DND-41 (cell line): Measurements from ENCODE around the gene CCDC157.
A peak's percentile ranks its signal among the peaks of the same experiment; 100 is the strongest.

ENCODE experiments used
- ATAC-seq: fragments of 200-7000 bp; cut with Tn5 transposase; 3 replicates; pipeline ENCODE4 v1.9.1; 2021; ENCODE audit warnings: low read depth; ENCODE audit not compliant: insufficient read depth
- DNase-seq: peaks from one replicate; pipeline ENCODE4 v3.0.0-alpha.2; 2020
- H2AFZ ChIP-seq: 2 replicates; pipeline ENCODE4 v1.6.0; 2012; ENCODE audit warnings: low read depth, low read length
- H3K27ac ChIP-seq: 2 replicates; pipeline ENCODE4 v1.5.1; 2012; ENCODE audit warnings: low read length, inconsistent platforms
- H3K27me3 ChIP-seq: fragments of 200-600 bp; sonication (generic); 2 replicates; pipeline ENCODE4 v1.6.0; 2012; ENCODE audit warnings: low read length, mild to moderate bottlenecking, inconsistent platforms; ENCODE audit not compliant: insufficient read depth, poor library complexity
- H3K36me3 ChIP-seq: 2 replicates; pipeline ENCODE4 v1.5.1; 2012; ENCODE audit warnings: low read length, inconsistent platforms; ENCODE audit not compliant: insufficient read depth
- H3K4me1 ChIP-seq: 2 replicates; pipeline ENCODE4 v1.5.1; 2012; ENCODE audit warnings: mild to moderate bottlenecking, low read length; ENCODE audit not compliant: insufficient read depth
- H3K4me2 ChIP-seq: 2 replicates; pipeline ENCODE4 v1.6.0; 2012; ENCODE audit warnings: mild to moderate bottlenecking, moderate library complexity, low read length, inconsistent platforms; ENCODE audit not compliant: insufficient read depth
- H3K4me3 ChIP-seq, 2 experiments: fragments of 200-600 bp in 1 of 2; shearing (Covaris generic) in 1 of 2; 2 replicates each; pipeline ENCODE4 v1.5.1; 2012 to 2016; ENCODE audit warnings: inconsistent platforms in 2 of 2, low read length in 2 of 2, mild to moderate bottlenecking in 2 of 2, low read depth in 1 of 2, moderate library complexity in 1 of 2
- H3K79me2 ChIP-seq: 2 replicates; pipeline ENCODE4 v1.6.0; 2012; ENCODE audit warnings: low read length, inconsistent platforms; ENCODE audit not compliant: insufficient read depth
- H3K9ac ChIP-seq: 2 replicates; pipeline ENCODE4 v1.6.0; 2012; ENCODE audit warnings: low read depth, mild to moderate bottlenecking, inconsistent platforms, low read length, moderate library complexity
- H3K9me3 ChIP-seq: 2 replicates; pipeline ENCODE4 v1.5.1; 2012; ENCODE audit warnings: low read length, moderate library complexity, mild to moderate bottlenecking, inconsistent platforms; ENCODE audit not compliant: insufficient read depth, severe bottlenecking
- H4K20me1 ChIP-seq: 2 replicates; pipeline ENCODE4 v1.6.0; 2012; ENCODE audit warnings: low read length; ENCODE audit not compliant: insufficient read depth
- EZH2 ChIP-seq: IDR thresholded peaks from 3 replicates; pipeline ENCODE4 v1.6.1; 2012; ENCODE audit warnings: borderline replicate concordance, low read depth, mild to moderate bottlenecking, moderate library complexity, low read length, inconsistent platforms; ENCODE audit not compliant: severe bottlenecking
- TF ChIP-seq, protein P1 (sequence below): IDR thresholded peaks from 2 replicates; pipeline ENCODE4 v1.5.1; 2012; ENCODE audit warnings: borderline replicate concordance, low read length, moderate library complexity, mild to moderate bottlenecking; ENCODE audit not compliant: poor library complexity, severe bottlenecking; ENCODE audit errors: extremely low read depth

The CCDC157 gene

DNA sequence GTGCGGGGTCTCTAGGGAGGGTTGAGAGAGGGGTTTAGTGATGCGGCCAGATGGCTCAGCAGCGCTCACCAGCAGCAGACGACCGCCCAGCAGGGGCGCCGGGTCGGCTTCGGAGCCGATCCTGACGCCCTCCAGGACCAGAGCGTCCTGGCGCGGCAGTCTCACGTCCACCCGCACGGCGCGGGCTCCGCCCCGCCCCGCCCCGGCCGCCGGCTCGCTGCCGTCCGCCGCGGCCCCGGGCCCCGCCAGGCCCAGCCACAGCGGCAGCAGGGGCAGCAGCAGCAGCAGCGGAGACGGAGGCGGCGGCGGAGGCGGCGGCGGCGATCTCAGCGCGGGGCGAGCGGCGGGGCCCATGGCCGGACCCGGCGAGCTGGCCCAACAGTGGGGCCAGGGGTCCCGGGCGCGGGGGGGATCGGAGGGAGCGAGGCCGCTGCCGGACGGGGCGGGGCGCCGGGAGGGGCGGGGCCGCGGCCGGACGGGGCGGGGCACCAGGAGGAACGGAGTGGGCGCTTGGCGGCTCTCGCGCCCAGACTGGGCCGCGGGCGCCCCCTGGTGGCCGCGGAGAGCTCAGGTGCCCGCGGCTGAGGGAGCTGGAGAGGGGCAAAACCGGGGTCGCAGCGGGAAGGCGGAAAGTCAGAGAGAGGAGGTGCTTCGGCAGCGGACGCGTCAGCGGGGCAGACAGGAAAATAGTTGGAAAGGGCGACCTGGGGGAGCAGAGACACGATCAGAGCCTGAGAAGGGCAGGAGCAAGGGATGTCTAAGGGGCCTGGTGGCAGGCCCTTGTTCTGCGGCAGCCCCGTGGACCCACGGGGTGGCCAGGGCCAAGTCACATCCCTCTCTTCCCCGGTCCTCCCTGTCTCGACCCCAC, 30.4 kb downstream of the CCDC157 start, which contains the start of gene RNF215:
Gene RNF215 (minus strand): TSS at position 452 of the 868 bp plus-strand sequence. CDS start 98 bp downstream, at position 354.
- peak within 1 kb of the TSS; percentile 90 for H3K4me2 ChIP-seq
- DNase-seq (peak; percentile 81), ATAC-seq (peak; percentile 86)
- H4K20me1 ChIP-seq, result no peaks in the 10 kb centered on the region
- peaks cover 16% of the 10 kb centered on the region for H3K79me2 ChIP-seq
- peak within 1 kb of the TSS; percentile 93 for H2AFZ ChIP-seq
- no peaks in the 10 kb centered on the region for H3K27me3 ChIP-seq
- peaks cover 62% of the 10 kb centered on the region for H3K4me1 ChIP-seq
- TF ChIP-seq, protein P1, sequence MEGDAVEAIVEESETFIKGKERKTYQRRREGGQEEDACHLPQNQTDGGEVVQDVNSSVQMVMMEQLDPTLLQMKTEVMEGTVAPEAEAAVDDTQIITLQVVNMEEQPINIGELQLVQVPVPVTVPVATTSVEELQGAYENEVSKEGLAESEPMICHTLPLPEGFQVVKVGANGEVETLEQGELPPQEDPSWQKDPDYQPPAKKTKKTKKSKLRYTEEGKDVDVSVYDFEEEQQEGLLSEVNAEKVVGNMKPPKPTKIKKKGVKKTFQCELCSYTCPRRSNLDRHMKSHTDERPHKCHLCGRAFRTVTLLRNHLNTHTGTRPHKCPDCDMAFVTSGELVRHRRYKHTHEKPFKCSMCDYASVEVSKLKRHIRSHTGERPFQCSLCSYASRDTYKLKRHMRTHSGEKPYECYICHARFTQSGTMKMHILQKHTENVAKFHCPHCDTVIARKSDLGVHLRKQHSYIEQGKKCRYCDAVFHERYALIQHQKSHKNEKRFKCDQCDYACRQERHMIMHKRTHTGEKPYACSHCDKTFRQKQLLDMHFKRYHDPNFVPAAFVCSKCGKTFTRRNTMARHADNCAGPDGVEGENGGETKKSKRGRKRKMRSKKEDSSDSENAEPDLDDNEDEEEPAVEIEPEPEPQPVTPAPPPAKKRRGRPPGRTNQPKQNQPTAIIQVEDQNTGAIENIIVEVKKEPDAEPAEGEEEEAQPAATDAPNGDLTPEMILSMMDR, result peak; percentile 89
- no peak for TF ChIP-seq EZH2
- H3K4me3 ChIP-seq, result peak within 1 kb of the TSS; percentile 33 to 72; a peak in 3 of 4 replicates
- H3K9ac ChIP-seq, result peak within 1 kb of the TSS; percentile 68
- H3K36me3 ChIP-seq, result peaks cover 18% of the 10 kb centered on the region
- H3K27ac ChIP-seq, result peak within 1 kb of the TSS; percentile 73
- H3K9me3 ChIP-seq, result peaks cover 2% of the 10 kb centered on the region

DNA sequence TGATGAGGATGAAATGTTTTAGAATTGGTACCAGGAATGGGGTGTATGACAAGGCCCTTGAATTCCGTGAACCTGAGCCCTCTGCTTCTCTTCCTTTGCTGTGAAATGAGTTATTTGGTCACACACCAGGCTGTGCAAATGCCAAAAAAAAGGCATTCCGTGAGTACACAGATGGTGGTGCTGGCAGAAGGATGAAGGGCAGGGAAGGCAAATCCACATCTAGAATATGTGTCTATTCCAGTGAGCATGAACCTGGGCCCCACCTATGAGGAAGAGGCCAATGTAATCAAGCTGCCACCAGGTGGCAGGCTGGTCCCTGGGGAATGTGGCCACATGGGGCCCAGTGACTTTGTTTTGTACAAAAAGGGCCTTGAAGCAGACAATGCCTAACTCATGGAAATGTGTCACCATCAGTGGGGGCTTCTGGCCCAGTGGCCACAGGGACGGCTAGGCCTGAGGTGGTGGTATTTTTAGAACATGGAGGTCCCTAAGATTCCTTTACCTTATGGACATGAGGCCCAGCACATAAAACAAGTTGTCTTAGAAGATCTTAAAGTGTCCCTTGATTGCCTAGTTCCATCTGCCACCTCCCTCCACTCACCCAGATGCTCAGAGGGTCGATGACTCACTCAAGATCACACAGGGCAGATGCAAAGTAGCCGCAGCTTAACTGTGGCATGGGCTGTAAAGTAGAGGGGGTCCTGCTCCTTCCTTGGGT, 34.3 kb downstream of the CCDC157 start:
- TF ChIP-seq, protein P1, result peak; percentile 93
- no peak for TF ChIP-seq EZH2
- no peak overlapping the region for H3K4me2 ChIP-seq
- no peaks in the 10 kb centered on the region for H3K27me3 ChIP-seq
- DNase-seq (peak; percentile 84), ATAC-seq (peak; percentile 72)
- H3K79me2 ChIP-seq, result peaks cover 10% of the 10 kb centered on the region
- H3K4me3 ChIP-seq, result no peak overlapping the region
- no peaks in the 10 kb centered on the region for H4K20me1 ChIP-seq
- peak overlapping the region; percentile 67 for H2AFZ ChIP-seq
- peak overlapping the region; percentile 15; the same call in 1 of the 2 replicates for H3K9ac ChIP-seq
- peaks cover 2% of the 10 kb centered on the region for H3K9me3 ChIP-seq
- H3K36me3 ChIP-seq, result no peaks in the 10 kb centered on the region
- H3K27ac ChIP-seq, result peak overlapping the region; percentile 69
- H3K4me1 ChIP-seq, result peaks cover 47% of the 10 kb centered on the region

DNA sequence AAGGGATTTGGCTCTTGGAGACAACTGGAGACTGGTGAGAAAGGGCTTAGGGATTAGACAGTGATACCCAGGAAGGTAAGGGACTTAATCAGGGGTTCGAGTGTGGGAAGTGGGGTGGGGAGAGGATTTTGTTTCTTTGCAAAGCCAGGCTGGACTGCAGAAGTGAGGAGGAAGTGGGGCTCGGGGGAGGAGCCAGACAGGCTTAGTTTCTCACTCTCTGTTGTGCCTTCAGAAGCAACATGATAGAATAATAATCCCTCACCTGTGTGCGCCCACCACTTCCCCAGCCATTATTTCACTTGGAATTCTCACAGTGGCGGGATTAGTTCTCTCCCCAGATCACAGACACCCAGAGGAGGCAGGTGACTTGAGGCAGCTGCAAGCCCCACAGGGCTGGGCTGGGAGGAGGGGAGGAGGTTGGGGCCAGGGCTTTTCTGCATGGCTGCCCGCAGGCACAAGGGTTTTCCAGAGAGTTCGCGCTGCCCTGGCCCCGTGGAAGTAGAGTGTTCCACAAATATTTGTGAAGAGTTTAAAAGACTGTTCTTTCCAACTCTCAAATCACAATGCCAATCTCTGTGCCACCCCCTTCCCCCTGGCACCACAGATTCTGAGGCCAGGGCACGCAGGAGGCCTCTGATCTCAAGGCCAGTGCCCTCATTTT, 36.0 kb downstream of the CCDC157 start:
- H3K4me3 ChIP-seq, result no peak overlapping the region
- H3K36me3 ChIP-seq, result no peaks in the 10 kb centered on the region
- no peak for ATAC-seq
- H3K79me2 ChIP-seq, result peaks cover 19% of the 10 kb centered on the region
- H3K27me3 ChIP-seq, result no peaks in the 10 kb centered on the region
- H3K4me1 ChIP-seq, result peaks cover 46% of the 10 kb centered on the region
- H4K20me1 ChIP-seq, result no peaks in the 10 kb centered on the region
- peak overlapping the region; percentile 17 for H3K27ac ChIP-seq
- TF ChIP-seq EZH2, result no peak
- TF ChIP-seq, protein P1, result no peak
- no peak overlapping the region for H3K4me2 ChIP-seq
- no peak overlapping the region for H3K9ac ChIP-seq
- DNase-seq, result no peak
- H2AFZ ChIP-seq, result peak overlapping the region; percentile 40
- peaks cover 2% of the 10 kb centered on the region for H3K9me3 ChIP-seq
